Sigmoid colon (tissue), 4 donors: ENCODE data around the gene BBS1.

ENCODE experiments used
- EP300 ChIP-seq, 4 donors: sonication (generic); formaldehyde crosslinking; IDR thresholded peaks; one replicate each; pipeline ENCODE4 v1.6.1; 2017; ENCODE audit warnings: antibody characterized with exemption in 4 of 4
- POLR2AphosphoS5 ChIP-seq, 4 donors: sonication (generic); formaldehyde crosslinking; IDR thresholded peaks; one replicate each; pipeline ENCODE4 v1.6.1; 2017; ENCODE audit warnings: antibody characterized with exemption in 4 of 4
- TF ChIP-seq, protein P1 (sequence below), 4 experiments: fragments of 450-650 bp in 3 of 4; fragments of 200-600 bp in 1 of 4; IDR thresholded peaks; one replicate each; pipeline ENCODE4 v1.5.1; 2016 to 2019; ENCODE audit warnings: antibody characterized with exemption in 4 of 4, mild to moderate bottlenecking in 3 of 4, moderate library complexity in 2 of 4

DNA sequence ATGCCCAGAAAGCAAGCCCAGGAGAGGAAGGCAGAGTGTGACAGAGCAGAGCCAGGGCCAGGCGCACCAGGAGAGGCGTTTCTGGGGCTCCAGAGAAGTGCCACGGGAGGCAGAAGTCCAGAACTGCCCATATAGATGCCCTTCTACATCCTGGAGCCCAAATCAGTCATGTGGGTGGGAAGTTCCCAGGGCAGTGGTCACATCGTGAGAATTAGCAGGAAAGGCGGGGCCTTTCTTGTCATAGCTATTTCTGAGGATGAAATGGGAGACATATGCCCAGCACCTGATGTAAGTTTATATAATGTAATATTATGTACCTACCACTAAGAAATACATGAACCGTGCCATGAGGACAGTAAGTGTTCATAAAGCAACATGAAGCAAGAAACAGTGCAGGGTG is 22.3 kb downstream of the BBS1 start:
- no peak for TF ChIP-seq EP300 (IDR thresholded peaks at IDR 0.05)
- TF ChIP-seq, protein P1, sequence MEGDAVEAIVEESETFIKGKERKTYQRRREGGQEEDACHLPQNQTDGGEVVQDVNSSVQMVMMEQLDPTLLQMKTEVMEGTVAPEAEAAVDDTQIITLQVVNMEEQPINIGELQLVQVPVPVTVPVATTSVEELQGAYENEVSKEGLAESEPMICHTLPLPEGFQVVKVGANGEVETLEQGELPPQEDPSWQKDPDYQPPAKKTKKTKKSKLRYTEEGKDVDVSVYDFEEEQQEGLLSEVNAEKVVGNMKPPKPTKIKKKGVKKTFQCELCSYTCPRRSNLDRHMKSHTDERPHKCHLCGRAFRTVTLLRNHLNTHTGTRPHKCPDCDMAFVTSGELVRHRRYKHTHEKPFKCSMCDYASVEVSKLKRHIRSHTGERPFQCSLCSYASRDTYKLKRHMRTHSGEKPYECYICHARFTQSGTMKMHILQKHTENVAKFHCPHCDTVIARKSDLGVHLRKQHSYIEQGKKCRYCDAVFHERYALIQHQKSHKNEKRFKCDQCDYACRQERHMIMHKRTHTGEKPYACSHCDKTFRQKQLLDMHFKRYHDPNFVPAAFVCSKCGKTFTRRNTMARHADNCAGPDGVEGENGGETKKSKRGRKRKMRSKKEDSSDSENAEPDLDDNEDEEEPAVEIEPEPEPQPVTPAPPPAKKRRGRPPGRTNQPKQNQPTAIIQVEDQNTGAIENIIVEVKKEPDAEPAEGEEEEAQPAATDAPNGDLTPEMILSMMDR (IDR thresholded peaks at IDR 0.05), result no peak
- no peak for TF ChIP-seq POLR2AphosphoS5 (IDR thresholded peaks at IDR 0.05)
